Activated T-cell treated with anti-CD3 and anti-CD28 coated beads, Interleukin-2, amount 50 U/mL, for 72 hours (primary cell): ENCODE results near the gene PKN2. TPM values are rescaled to one million over a fixed set of nuclear protein-coding genes. Genes with fewer than 3 reads are reported as not detected.

Experiments used
- ATAC-seq, 2 donors: fragments of 150-1000 bp; cut with Tn5 transposase; replicated peaks in 1 of 2; 2 replicates each; pipeline ENCODE4 v1.10.0; 2021; ENCODE audit warnings: moderate library complexity in 2 of 2, mild to moderate bottlenecking in 1 of 2
- DNase-seq, 2 donors: peaks; one replicate each; pipeline ENCODE4 v3.0.0; 2021 to 2022; ENCODE audit warnings: mixed read lengths in 1 of 2
- H3K27ac Mint-ChIP-seq: one replicate; pipeline ENCODE4 v1.8.0; 2022; ENCODE audit warnings: mild to moderate bottlenecking, moderate library complexity, mixed read lengths
- H3K27me3 Mint-ChIP-seq: one replicate; pipeline ENCODE4 v1.8.0; 2022; ENCODE audit warnings: low read depth, mixed read lengths
- H3K36me3 Mint-ChIP-seq, 2 donors: one replicate each; pipeline ENCODE4 v1.8.0; 2022; ENCODE audit warnings: mixed read lengths in 2 of 2, mild to moderate bottlenecking in 1 of 2; ENCODE audit not compliant: insufficient read depth in 2 of 2
- H3K4me1 Mint-ChIP-seq: one replicate; pipeline ENCODE4 v1.8.0; 2022; ENCODE audit warnings: low read depth, mixed read lengths
- H3K4me3 Mint-ChIP-seq, 2 donors: one replicate each; pipeline ENCODE4 v1.8.0; 2022; ENCODE audit warnings: mild to moderate bottlenecking in 2 of 2, mixed read lengths in 2 of 2, moderate library complexity in 2 of 2
- H3K9me3 Mint-ChIP-seq, 2 donors: one replicate each; pipeline ENCODE4 v1.8.0; 2022; ENCODE audit warnings: mixed read lengths in 2 of 2
- total RNA-seq, 2 donors: library from RNA; stranded (reverse); gene quantifications; one replicate each; pipeline ENCODE4 v1.2.3, GENCODE V29; 2022

Gene PKN2
- total RNA-seq, 2 donors from 2014 or later: 27.4 to 28.1 TPM

DNA sequence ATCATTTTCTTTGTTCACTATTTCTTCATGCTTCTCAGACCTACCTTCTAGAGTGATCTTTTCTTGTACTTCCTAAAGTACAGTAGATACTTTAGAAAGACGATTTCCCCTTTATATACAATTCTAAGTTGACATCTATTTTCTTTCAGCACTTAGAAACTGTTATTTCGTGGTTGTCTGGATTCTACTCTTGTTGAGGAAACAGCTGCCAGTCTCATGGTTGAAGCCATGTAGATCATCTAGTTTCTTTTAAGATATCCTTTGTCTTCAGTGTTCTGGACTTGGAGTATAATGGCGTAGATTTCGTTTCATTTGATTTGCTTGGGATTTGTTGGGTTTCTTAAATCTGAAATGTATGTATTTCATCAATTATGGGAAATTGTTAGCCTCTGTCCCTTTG is 67.6 kb downstream of the PKN2 start:
- no peak for DNase-seq
- Mint-ChIP-seq H3K36me3 (peaks cover 4 to 10% of the 10 kb centered on the region in 2 donors), H3K27ac (no peak overlapping the region), H3K4me3 (no peak overlapping the region), H3K27me3 (no peaks in the 10 kb centered on the region), H3K4me1 (no peaks in the 10 kb centered on the region), H3K9me3 (no peaks in the 10 kb centered on the region)
- ATAC-seq: no peak

GRCh38 chr1:88753506-88753905 is 69.4 kb downstream of the PKN2 start:
- peaks cover 0 to 2% of the 10 kb centered on the region in 2 donors for H3K9me3 Mint-ChIP-seq
- ATAC-seq: no peak
- H3K4me1 Mint-ChIP-seq: no peaks in the 10 kb centered on the region

DNA sequence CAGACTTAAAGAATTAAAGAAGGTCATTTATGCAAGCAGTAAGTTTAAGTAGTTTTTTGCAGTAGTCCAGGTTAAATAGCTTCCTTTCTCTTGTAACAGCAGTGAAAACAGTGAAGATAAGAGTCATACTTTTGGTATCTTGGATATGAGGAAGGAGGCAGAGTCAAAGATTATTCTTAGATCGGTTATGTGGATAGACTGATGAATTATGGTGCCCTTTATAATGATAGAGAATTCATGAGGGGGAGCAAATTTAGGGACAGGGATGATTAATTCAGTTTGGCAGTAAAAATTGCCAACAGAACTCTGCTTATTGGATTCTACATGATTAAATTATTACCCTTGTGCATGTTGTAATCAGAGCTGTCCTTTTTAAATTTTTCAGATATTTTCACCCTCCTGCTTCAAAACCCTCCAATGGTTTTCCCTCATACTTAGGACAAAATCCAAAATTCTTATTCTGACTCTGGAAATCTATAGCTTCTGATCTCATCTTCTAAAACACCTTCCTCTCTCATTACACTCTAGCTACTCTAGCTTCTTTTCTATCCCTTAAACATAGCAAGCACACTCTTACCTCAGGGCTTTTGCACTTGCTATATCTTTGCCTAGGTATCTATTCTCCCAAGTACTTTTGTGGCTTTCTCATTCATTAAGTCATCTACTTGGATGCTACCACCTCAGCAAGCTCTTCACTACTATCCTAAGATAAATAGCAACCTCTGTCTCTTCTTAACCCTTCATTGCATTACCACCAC is 79.8 kb downstream of the PKN2 start:
- DNase-seq: no peak
- Mint-ChIP-seq H3K27me3 (no peaks in the 10 kb centered on the region), H3K27ac (no peak overlapping the region), H3K36me3 (peaks cover 0 to 5% of the 10 kb centered on the region in 2 donors), H3K4me3 (no peak overlapping the region), H3K4me1 (peaks cover 6% of the 10 kb centered on the region), H3K9me3 (no peaks in the 10 kb centered on the region)
- no peak for ATAC-seq

More at GRCh38 chr1:88753506-88753905, 69.4 kb downstream of the PKN2 start:
- DNase-seq: no peak
- no peak overlapping the region for H3K4me3 Mint-ChIP-seq
- no peak overlapping the region for H3K27ac Mint-ChIP-seq
- peaks cover 5 to 10% of the 10 kb centered on the region in 2 donors for H3K36me3 Mint-ChIP-seq
- H3K27me3 Mint-ChIP-seq: no peaks in the 10 kb centered on the region

DNA sequence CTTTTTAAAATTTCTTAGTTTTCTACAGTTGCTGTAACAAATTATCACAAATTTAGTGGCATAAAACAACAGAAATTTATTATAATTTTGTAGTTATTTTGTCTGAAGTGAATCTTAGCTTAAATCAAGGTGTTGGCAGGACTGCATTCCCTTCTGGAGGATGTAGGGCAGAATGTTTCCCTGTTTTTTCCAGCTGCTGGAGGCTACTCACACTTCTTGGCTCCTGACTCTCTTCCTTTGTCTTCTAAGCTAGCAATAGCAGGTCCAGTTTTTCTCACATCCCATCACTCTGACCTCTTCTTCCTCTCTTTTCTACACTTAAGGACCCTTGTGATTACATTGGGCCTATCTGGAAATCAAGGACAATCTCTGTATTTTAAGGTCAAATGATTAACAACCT is 84.1 kb downstream of the PKN2 start:
- Mint-ChIP-seq H3K27me3 (no peaks in the 10 kb centered on the region), H3K9me3 (no peaks in the 10 kb centered on the region), H3K36me3 (peaks cover 4 to 6% of the 10 kb centered on the region in 2 donors), H3K4me3 (no peak overlapping the region), H3K4me1 (peaks cover 8% of the 10 kb centered on the region), H3K27ac (no peak overlapping the region)
- DNase-seq (no peak), ATAC-seq (no peak)

GRCh38 chr1:88768816-88769215 is 84.7 kb downstream of the PKN2 start:
- no peaks in the 10 kb centered on the region for H3K27me3 Mint-ChIP-seq
- no peak overlapping the region for H3K4me3 Mint-ChIP-seq
- H3K4me1 Mint-ChIP-seq: peaks cover 15% of the 10 kb centered on the region
- H3K36me3 Mint-ChIP-seq: peaks cover 4 to 6% of the 10 kb centered on the region in 2 donors
- DNase-seq: no peak
- H3K9me3 Mint-ChIP-seq: no peaks in the 10 kb centered on the region
- no peak for ATAC-seq
- no peak overlapping the region for H3K27ac Mint-ChIP-seq

DNA sequence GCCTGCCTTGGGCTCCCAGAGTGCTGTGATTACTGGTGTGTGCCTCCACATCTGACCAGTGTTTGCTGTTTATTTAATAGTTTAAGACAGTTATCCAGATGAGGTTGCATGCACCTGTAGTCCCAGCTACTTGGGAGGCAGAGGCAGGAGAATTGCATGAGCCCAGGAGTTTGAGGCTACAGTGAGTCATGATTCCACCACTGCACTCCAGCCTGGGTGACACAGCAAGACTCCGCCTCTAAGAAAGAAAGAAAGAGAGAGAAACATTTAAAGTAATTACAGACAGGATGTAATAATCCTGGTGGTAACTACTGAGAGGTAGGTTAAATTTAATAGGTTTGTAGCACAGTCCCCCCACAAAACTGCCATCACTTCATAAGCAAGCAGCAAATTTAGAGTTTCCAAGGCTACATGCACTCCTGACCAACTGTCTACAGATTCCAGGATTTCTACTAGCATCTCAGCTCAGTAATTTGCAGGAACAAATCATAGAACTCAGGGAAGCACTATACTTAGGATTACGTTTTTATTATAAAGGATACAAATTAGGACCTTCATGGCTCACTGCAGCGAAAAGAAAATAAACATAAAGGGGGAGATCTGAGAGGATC is 89.6 kb downstream of the PKN2 start:
- peak overlapping the region; percentile 57 for H3K27ac Mint-ChIP-seq
- ATAC-seq: peak; percentile 48 to 55
- DNase-seq: peak; percentile 12 to 18
- H3K4me1 Mint-ChIP-seq: peaks cover 27% of the 10 kb centered on the region
- peak overlapping the region; percentile 36 to 41 for H3K4me3 Mint-ChIP-seq
- no peaks in the 10 kb centered on the region for H3K27me3 Mint-ChIP-seq
- peaks cover 8 to 19% of the 10 kb centered on the region in 2 donors for H3K36me3 Mint-ChIP-seq
- H3K9me3 Mint-ChIP-seq: no peaks in the 10 kb centered on the region

DNA sequence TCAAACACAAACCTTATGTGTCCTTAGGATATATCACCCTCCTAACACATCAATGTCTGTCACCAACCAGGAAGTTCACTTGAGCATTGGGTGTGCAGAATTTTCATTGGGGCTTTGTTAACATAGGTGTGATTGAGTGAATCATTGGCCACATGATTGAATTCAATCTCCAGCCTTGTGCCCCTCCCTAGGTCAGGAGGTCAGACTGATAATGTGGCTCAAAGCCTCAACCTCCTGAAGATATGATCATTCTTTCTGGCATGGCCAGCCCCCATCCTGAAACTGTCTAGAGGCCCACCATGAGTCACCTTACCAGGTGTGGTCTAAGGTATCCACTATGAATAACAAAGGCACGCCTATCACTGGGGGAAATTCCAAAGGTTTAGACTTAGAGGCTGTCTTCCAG is 90.1 kb downstream of the PKN2 start:
- peaks cover 8 to 18% of the 10 kb centered on the region in 2 donors for H3K36me3 Mint-ChIP-seq
- H3K4me1 Mint-ChIP-seq: peaks cover 26% of the 10 kb centered on the region
- no peaks in the 10 kb centered on the region for H3K27me3 Mint-ChIP-seq
- peak overlapping the region; percentile 36 to 41 for H3K4me3 Mint-ChIP-seq
- H3K27ac Mint-ChIP-seq: peak overlapping the region; percentile 57
- ATAC-seq (peak; percentile 96 to 98), DNase-seq (peak; percentile 48 to 71)
- H3K9me3 Mint-ChIP-seq: no peaks in the 10 kb centered on the region

GRCh38 chr1:88777604-88778149 is 93.6 kb downstream of the PKN2 start:
- ATAC-seq: no peak
- peaks cover 4 to 18% of the 10 kb centered on the region in 2 donors for H3K36me3 Mint-ChIP-seq
- H3K9me3 Mint-ChIP-seq: no peaks in the 10 kb centered on the region
- peak overlapping the region; percentile 4 for H3K27ac Mint-ChIP-seq
- DNase-seq: no peak
- H3K27me3 Mint-ChIP-seq: no peaks in the 10 kb centered on the region
- H3K4me3 Mint-ChIP-seq: no peak overlapping the region
- peaks cover 28% of the 10 kb centered on the region for H3K4me1 Mint-ChIP-seq

DNA sequence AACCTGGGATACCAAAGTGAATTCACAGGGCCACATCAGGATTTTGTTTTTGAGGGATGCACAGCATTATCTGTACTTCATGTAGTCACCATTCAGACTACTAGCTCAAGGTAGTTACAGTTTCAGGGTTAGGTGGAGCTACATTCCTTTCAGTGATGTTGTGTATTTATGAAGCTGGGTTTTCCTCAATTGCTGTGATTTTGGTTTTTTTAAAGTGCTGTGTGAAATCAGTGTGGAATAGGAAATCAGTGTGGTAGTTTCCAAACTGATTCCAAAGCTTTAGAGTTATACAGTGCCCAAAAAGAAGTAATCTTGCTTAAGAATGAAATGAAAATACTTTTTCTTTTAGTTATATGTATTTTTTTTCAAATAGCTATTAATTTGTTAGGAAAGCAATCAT is 95.8 kb downstream of the PKN2 start:
- H3K36me3 Mint-ChIP-seq: peaks cover 6 to 16% of the 10 kb centered on the region in 2 donors
- peaks cover 10% of the 10 kb centered on the region for H3K4me1 Mint-ChIP-seq
- H3K27ac Mint-ChIP-seq: no peak overlapping the region
- DNase-seq (no peak), ATAC-seq (no peak)
- no peaks in the 10 kb centered on the region for H3K27me3 Mint-ChIP-seq
- H3K4me3 Mint-ChIP-seq: no peak overlapping the region
- H3K9me3 Mint-ChIP-seq: no peaks in the 10 kb centered on the region

DNA sequence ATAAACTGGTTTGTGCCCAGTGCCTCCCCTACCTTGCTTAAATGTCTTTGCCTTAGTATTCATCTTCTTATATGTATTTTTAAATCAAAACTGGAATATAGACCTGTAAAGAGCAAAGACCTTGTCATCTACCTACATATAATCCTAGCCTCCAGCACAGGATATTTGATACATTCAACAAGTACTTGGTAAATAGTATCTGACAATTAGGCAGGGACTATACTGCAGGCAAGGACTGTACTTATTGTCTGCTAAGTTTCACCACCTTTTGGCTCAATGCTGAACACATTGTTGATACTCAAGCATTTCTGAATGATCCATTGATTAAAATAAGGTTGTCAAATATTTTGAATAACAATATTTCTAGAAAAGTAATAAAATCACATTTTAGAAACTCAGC is 96.4 kb downstream of the PKN2 start:
- Mint-ChIP-seq H3K27me3 (no peaks in the 10 kb centered on the region), H3K36me3 (peaks cover 7 to 11% of the 10 kb centered on the region in 2 donors), H3K9me3 (no peaks in the 10 kb centered on the region), H3K4me3 (no peak overlapping the region), H3K4me1 (peaks cover 5% of the 10 kb centered on the region), H3K27ac (no peak overlapping the region)
- no peak for ATAC-seq
- DNase-seq: no peak

DNA sequence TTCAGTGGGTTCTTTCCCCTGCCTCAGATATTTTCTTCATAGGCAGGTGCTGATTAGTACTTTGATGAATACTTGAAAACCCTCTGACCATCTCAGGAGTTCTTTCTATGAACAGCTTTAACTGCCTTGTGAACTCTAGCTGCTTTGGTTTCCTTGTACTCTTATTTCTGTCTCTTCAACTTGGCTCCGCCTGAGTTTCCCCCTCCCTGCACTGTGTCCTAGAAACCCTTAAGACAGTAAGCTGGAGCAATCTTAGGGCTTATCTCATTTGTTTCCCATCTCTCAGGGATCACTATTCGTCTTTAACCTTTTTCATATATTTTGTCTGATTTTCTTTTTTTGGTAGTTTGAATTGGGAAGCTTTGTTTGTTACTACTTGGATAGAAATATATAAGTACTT is 99.1 kb downstream of the PKN2 start:
- Mint-ChIP-seq H3K27ac (peak overlapping the region; percentile 42), H3K36me3 (peaks cover 4% of the 10 kb centered on the region in 2 donors), H3K4me1 (peaks cover 5% of the 10 kb centered on the region), H3K9me3 (no peaks in the 10 kb centered on the region), H3K27me3 (no peaks in the 10 kb centered on the region), H3K4me3 (no peak overlapping the region)
- DNase-seq (no peak), ATAC-seq (no peak)

- DNase-seq (no peak), ATAC-seq (no peak)
- Mint-ChIP-seq H3K27ac (no peak overlapping the region), H3K27me3 (no peaks in the 10 kb centered on the region), H3K4me1 (no peaks in the 10 kb centered on the region), H3K9me3 (no peaks in the 10 kb centered on the region), H3K4me3 (no peak overlapping the region), H3K36me3 (peaks cover 7 to 9% of the 10 kb centered on the region in 2 donors)
These were observed 100.5 kb downstream of the PKN2 start for GRCh38 chr1:88784551-88784950.

DNA sequence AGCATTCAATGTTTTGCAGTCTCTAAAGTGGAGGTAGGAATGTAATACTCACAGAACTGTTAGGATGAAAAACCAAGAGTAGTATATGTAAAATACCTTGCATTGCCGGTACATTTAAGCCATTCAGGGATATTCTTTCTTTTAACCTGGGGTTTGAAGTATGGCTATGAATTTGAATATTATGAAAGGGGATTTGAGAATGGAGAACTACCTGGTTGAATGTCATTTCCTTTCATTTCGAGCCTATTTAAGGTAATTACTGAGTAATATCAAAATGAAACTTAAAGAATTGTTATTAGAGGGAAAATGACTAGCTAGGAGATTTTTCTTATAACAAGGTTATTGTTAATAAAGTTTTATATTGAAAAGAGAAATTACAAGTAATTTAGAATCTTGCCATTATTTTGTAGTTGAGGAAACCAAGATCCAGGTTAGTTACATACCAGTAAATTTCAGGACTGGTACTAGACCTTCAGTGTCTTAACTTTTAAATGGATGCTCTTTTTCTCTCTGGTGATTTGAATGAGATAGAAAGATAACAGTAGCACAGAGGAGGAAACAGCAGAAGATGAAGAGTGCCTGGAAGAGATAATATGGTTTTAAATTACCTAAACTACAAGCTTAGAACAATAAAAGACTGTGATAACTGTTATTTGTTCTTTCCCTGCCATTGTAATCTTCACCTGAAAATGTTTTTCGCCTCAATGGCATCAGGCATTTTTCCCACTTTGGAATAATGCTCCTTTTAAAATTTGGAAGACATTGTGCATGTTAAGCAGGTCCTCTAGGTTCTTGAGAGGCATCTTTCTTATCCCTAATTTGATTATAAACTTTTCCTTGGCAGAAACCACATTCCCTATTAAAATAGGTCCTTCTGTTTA is 103.2 kb downstream of the PKN2 start:
- ATAC-seq (no peak), DNase-seq (no peak)
- Mint-ChIP-seq H3K36me3 (peaks cover 7 to 9% of the 10 kb centered on the region in 2 donors), H3K27ac (no peak overlapping the region), H3K9me3 (no peaks in the 10 kb centered on the region), H3K4me3 (no peak overlapping the region), H3K4me1 (peaks cover 12% of the 10 kb centered on the region), H3K27me3 (no peaks in the 10 kb centered on the region)
